H1 (cell line): Measurements from ENCODE around the gene NPFF. TPM values are rescaled to one million over a fixed set of nuclear protein-coding genes. Genes with fewer than 3 reads are reported as not detected.

ENCODE experiments used
- CTCF ChIA-PET: fragments of 300-600 bp; sonication (Branson Sonifier 250); formaldehyde crosslinking; loops from one replicate; lab custom pipeline; 2021; ENCODE audit not compliant: partially characterized antibody; lab: Charles Lee
- POLR2A ChIA-PET: fragments of 300-600 bp; sonication (Branson Sonifier 250); formaldehyde crosslinking; loops from one replicate; lab custom pipeline; 2021; ENCODE audit warnings: inconsistent platforms; ENCODE audit not compliant: partially characterized antibody; lab: Charles Lee
- DNase-seq, 2 experiments: peaks; one replicate each; pipeline versions ENCODE4 v3.0.0 to v3.0.0-alpha.2; 2010 to 2022; ENCODE audit warnings: low spot score in 2 of 2, low read depth in 1 of 2, mixed read lengths in 1 of 2
- FAIRE-seq: peaks from 2 replicates; lab custom pipeline; 2011; peaks lifted over from hg19 to GRCh38; lab: Jason Lieb, UNC
- H2AFZ ChIP-seq: 2 replicates; pipeline ENCODE4 v1.8.1; 2012; ENCODE audit warnings: low read length, inconsistent platforms
- H2AK5ac ChIP-seq: 2 replicates; pipeline ENCODE4 v1.6.1; 2013; ENCODE audit warnings: low read depth, low read length
- H2BK120ac ChIP-seq: replicated peaks from 2 replicates; pipeline ENCODE3; 2013; ENCODE audit warnings: low read depth, low read length, inconsistent platforms
- H2BK12ac ChIP-seq: 2 replicates; pipeline ENCODE4 v1.6.1; 2013; ENCODE audit warnings: low read depth, low read length
- H2BK15ac ChIP-seq: 2 replicates; pipeline ENCODE4 v1.6.1; 2013; ENCODE audit warnings: low read length
- H2BK20ac ChIP-seq: 2 replicates; pipeline ENCODE4 v1.6.1; 2013; ENCODE audit warnings: low read length
- H2BK5ac ChIP-seq: 2 replicates; pipeline ENCODE4 v1.6.1; 2013; ENCODE audit warnings: low read depth, low read length
- H3K14ac ChIP-seq: 2 replicates; pipeline ENCODE4 v1.6.1; 2013; ENCODE audit warnings: inconsistent platforms; ENCODE audit not compliant: insufficient read length
- H3K18ac ChIP-seq: 2 replicates; pipeline ENCODE4 v1.6.1; 2013; ENCODE audit warnings: low read length; ENCODE audit errors: extremely low read depth
- H3K23ac ChIP-seq: 2 replicates; pipeline ENCODE4 v1.6.1; 2013; ENCODE audit warnings: inconsistent platforms; ENCODE audit not compliant: insufficient read length
- H3K23me2 ChIP-seq: 2 replicates; pipeline ENCODE4 v1.6.1; 2013; ENCODE audit warnings: low read depth, low read length
- H3K27ac ChIP-seq: 2 replicates; pipeline ENCODE4 v1.6.1; 2011; ENCODE audit warnings: low read depth, low read length, inconsistent platforms
- H3K27me3 ChIP-seq, 4 experiments: replicated peaks in 1 of 4; 1 replicate in 1 of 4; 2 replicates in 3 of 4; pipeline versions ENCODE4 v1.6.1 to v1.8.1; 2011 to 2013; ENCODE audit warnings: low read length in 3 of 4, mild to moderate bottlenecking in 3 of 4, inconsistent platforms in 2 of 4, mixed read lengths in 2 of 4, moderate library complexity in 1 of 4; ENCODE audit not compliant: control insufficient read depth in 3 of 4, insufficient read depth in 3 of 4; ENCODE audit errors: extremely low read depth in 1 of 4
- H3K36me3 ChIP-seq, 4 experiments: 2 replicates each; pipeline versions ENCODE4 v1.6.1 to v1.8.1; 2011 to 2013; ENCODE audit warnings: mild to moderate bottlenecking in 4 of 4, low read length in 3 of 4, moderate library complexity in 2 of 4, control low read depth in 1 of 4, inconsistent platforms in 1 of 4; ENCODE audit not compliant: insufficient read depth in 4 of 4, control insufficient read depth in 2 of 4
- H3K4ac ChIP-seq: replicated peaks from 2 replicates; pipeline ENCODE3; 2013; ENCODE audit warnings: low read length, low read depth, mixed read lengths, inconsistent platforms; ENCODE audit not compliant: insufficient read length
- H3K4me1 ChIP-seq, 4 experiments: replicated peaks in 1 of 4; 1 replicate in 1 of 4; 2 replicates in 3 of 4; pipeline versions ENCODE4 v1.6.1 to v1.8.1; 2011 to 2013; ENCODE audit warnings: low read length in 3 of 4, inconsistent platforms in 2 of 4, mixed read lengths in 1 of 4; ENCODE audit not compliant: insufficient read depth in 4 of 4, control insufficient read depth in 3 of 4
- H3K4me2 ChIP-seq, 2 experiments: 2 replicates each; pipeline versions ENCODE4 v1.6.1 to v1.8.1; 2011 to 2013; ENCODE audit warnings: low read depth in 2 of 2, low read length in 2 of 2, control low read depth in 1 of 2, inconsistent platforms in 1 of 2, mild to moderate bottlenecking in 1 of 2; ENCODE audit not compliant: insufficient read depth in 1 of 2
- H3K4me3 ChIP-seq, 4 experiments: fragments of 200-600, 300-600 bp in 1 of 4; sonication (generic), shearing (Covaris generic), sonication (Bioruptor Twin) in 1 of 4; 2 replicates each; pipeline versions ENCODE4 v1.5.1 to v1.8.1; 2011 to 2016; ENCODE audit warnings: low read length in 4 of 4, low read depth in 3 of 4, control low read depth in 2 of 4, inconsistent platforms in 2 of 4, mild to moderate bottlenecking in 2 of 4, mixed read lengths in 1 of 4, moderate library complexity in 1 of 4; ENCODE audit not compliant: insufficient read depth in 2 of 4; ENCODE audit errors: extremely low read depth in 1 of 4
- H3K56ac ChIP-seq: replicated peaks from 2 replicates; pipeline ENCODE3; 2013; ENCODE audit warnings: low read depth, mild to moderate bottlenecking, mixed read lengths, low read length, inconsistent platforms; ENCODE audit not compliant: insufficient read length
- H3K79me1 ChIP-seq: 2 replicates; pipeline ENCODE4 v1.6.1; 2013; ENCODE audit warnings: low read depth, low read length, control low read depth
- H3K79me2 ChIP-seq, 2 experiments: 2 replicates each; pipeline versions ENCODE4 v1.6.1 to v1.8.1; 2012 to 2013; ENCODE audit warnings: low read length in 2 of 2, mild to moderate bottlenecking in 2 of 2, inconsistent platforms in 1 of 2; ENCODE audit not compliant: insufficient read depth in 2 of 2, control insufficient read depth in 1 of 2
- H3K9ac ChIP-seq, 4 experiments: replicated peaks in 1 of 4; 1 replicate in 1 of 4; 2 replicates in 3 of 4; pipeline versions ENCODE4 v1.6.1 to v1.8.1; 2011 to 2013; ENCODE audit warnings: low read depth in 3 of 4, low read length in 3 of 4, control low read depth in 2 of 4, mild to moderate bottlenecking in 2 of 4, moderate library complexity in 2 of 4, inconsistent platforms in 1 of 4; ENCODE audit errors: extremely low read depth in 1 of 4
- H3K9me3 ChIP-seq, 2 experiments: 2 replicates each; pipeline versions ENCODE4 v1.6.1 to v1.8.1; 2012 to 2013; ENCODE audit warnings: mild to moderate bottlenecking in 2 of 2, moderate library complexity in 2 of 2, control low read depth in 1 of 2, inconsistent platforms in 1 of 2, low read depth in 1 of 2, low read length in 1 of 2, mixed read lengths in 1 of 2; ENCODE audit not compliant: insufficient read depth in 2 of 2
- H4K20me1 ChIP-seq, 2 experiments: replicated peaks in 1 of 2; 2 replicates each; pipeline versions ENCODE3 to v1.8.1; 2011 to 2013; ENCODE audit warnings: inconsistent platforms in 2 of 2, low read length in 2 of 2, mild to moderate bottlenecking in 1 of 2; ENCODE audit not compliant: insufficient read depth in 2 of 2, control insufficient read depth in 1 of 2
- H4K5ac ChIP-seq: 2 replicates; pipeline ENCODE4 v1.6.1; 2013; ENCODE audit warnings: low read length, low read depth, mixed read lengths, inconsistent platforms; ENCODE audit not compliant: insufficient read length
- H4K8ac ChIP-seq: 2 replicates; pipeline ENCODE4 v1.8.0; 2013; ENCODE audit warnings: mild to moderate bottlenecking, moderate library complexity, low read length, inconsistent platforms; ENCODE audit not compliant: insufficient read depth; ENCODE audit errors: extremely low read depth
- H4K91ac ChIP-seq: replicated peaks from 2 replicates; pipeline ENCODE3; 2013; ENCODE audit warnings: low read length, mixed read lengths, inconsistent platforms; ENCODE audit not compliant: insufficient read length
- SP1 ChIP-seq: IDR thresholded peaks from 2 replicates; pipeline ENCODE4 v1.6.1; 2011; ENCODE audit warnings: low read depth, low read length
- WGBS, 2 experiments: shearing (Covaris generic) in 1 of 2; methylation state at CpG; one replicate each; pipeline versions ENCODE4 v1.1.6 to v1.1.7; 2013 to 2015; ENCODE audit warnings: low lambda C conversion rate in 2 of 2, mixed read lengths in 2 of 2, inconsistent platforms in 1 of 2, low coverage in 1 of 2, missing lambda C conversion rate in 1 of 2; ENCODE audit not compliant: insufficient replicate concordance in 2 of 2, insufficient coverage in 1 of 2, insufficient read length in 1 of 2; ENCODE audit errors: extremely low coverage in 1 of 2, missing lambda C conversion rate in 1 of 2; 5-methylcytosine and 5-hydroxymethylcytosine counted together
- polyA plus RNA-seq, 7 experiments: library from polyadenylated mRNA; depleted of rRNA in 3 of 7; stranded (reverse) in 5 of 7; unstranded in 2 of 7; fragments of >200 nt in 5 of 7; fragments of 200-250 nt in 2 of 7; gene quantifications; 1 replicate in 5 of 7; 2 replicates in 1 of 7; 4 replicates in 1 of 7; pipeline versions ENCODE4 v1.2.1 to v1.2.3, GENCODE V29; 2011 to 2013; ENCODE audit warnings: missing spikeins in 2 of 7, mixed read lengths in 2 of 7
- total RNA-seq: library from RNA; stranded (reverse); fragmentation: NEBNext Ultra II Directional; extraction: Animal tissue kit (Norgen Biotek cat#: 25700); gene quantifications from 2 replicates; pipeline ENCODE4 v1.2.1, GENCODE V29; 2021

NPFF gene
- total and polyA plus RNA-seq, 2 of the 8 experiments (the other 6 are each of a cell fraction or from before 2014, with no cell fraction given) = not detected

DNA sequence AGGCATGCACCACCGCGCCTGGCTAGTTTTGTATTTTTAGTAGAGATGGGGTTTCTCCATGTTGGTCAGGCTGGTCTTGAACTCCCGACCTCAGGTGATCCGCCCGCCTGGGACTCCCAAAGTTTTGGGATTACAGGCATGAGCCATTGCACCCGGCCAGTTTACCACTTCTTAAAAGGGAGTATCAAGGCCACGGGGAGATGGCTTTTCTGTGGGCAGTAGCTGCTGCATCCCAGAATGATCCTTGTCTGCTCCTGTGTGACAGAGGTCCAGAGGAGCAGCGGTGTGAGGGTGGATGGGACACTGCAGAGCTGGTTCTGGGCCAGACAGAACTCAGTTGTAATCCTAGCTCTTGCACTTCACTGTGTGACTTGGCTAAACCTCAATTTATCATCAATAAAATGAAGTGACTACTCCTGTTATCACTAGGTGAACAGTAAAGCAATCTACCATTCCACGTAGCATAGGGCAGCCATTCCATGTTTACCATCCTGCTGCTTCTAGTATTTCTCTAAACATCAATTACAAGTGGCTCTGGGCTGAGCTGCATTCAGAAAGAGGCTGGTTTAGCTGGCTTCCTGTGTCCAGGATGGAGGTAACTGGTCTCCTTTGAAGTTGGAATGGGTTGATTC lies 3.0 kb upstream of the NPFF start:
- peaks cover 0 to under 1% of the 10 kb centered on the region in 2 experiments for H4K20me1 ChIP-seq
- no peaks in the 10 kb centered on the region for H3K9me3 ChIP-seq
- peaks cover 8 to 12% (median 11%) of the 10 kb centered on the region in 4 experiments; a peak in 7 of 8 replicates for H3K36me3 ChIP-seq
- POLR2A ChIA-PET = interaction anchor here (1.1 to 67.0 kb wide), 5 partner anchors 10 to 192 kb away, joined by 3 to 3397 read pairs (median 4); partner anchors contain the start of genes MAP3K12, PCBP2, PRR13 and TARBP2
- H3K4me2 ChIP-seq = no peak overlapping the region
- no peak overlapping the region for H3K4ac ChIP-seq
- H4K5ac ChIP-seq = no peak overlapping the region
- H4K8ac ChIP-seq = no peak overlapping the region
- no peaks in the 10 kb centered on the region for H3K79me1 ChIP-seq
- H3K23me2 ChIP-seq = no peaks in the 10 kb centered on the region
- H3K4me3 ChIP-seq = no peak overlapping the region
- H2AFZ ChIP-seq = no peak overlapping the region
- no peak overlapping the region for H3K18ac ChIP-seq
- H3K23ac ChIP-seq = no peak overlapping the region
- H2AK5ac ChIP-seq = no peak overlapping the region
- H3K56ac ChIP-seq = no peak overlapping the region
- H3K14ac ChIP-seq = no peak overlapping the region
- no peaks in the 10 kb centered on the region for H3K79me2 ChIP-seq
- FAIRE-seq (no peak), DNase-seq (no peak)
- H4K91ac ChIP-seq = no peak overlapping the region
- H3K27me3 ChIP-seq = no peaks in the 10 kb centered on the region
- no peak overlapping the region for H2BK120ac ChIP-seq
- no peaks in the 10 kb centered on the region for H3K4me1 ChIP-seq
- H3K9ac ChIP-seq = no peak overlapping the region
- H2BK5ac ChIP-seq = no peak overlapping the region
- WGBS, 2 experiments = 93% methylated on average over 9 of the region's 9 CpGs; no CpG with 5 or more reads in 1 of the 2 experiments
- H2BK12ac ChIP-seq = no peak overlapping the region
- no peak overlapping the region for H3K27ac ChIP-seq
- no peak overlapping the region for H2BK20ac ChIP-seq
- CTCF ChIA-PET = interaction anchor here (0.6 to 9.8 kb wide), 12 partner anchors 8 to 299 kb away, joined by 3 to 105 read pairs (median 5); partner anchors contain the start of genes AAAS, AMHR2 and TARBP2
- no peak overlapping the region for H2BK15ac ChIP-seq
- no peak for TF ChIP-seq SP1
